HG02884 (cell line): ENCODE results near the gene LENEP.

ENCODE experiments used
- ATAC-seq: cut with Tn5 transposase; IDR thresholded peaks from one replicate; pipeline ENCODE4 v1.9.1; 2021; ENCODE audit warnings: mild to moderate bottlenecking, moderate library complexity; ENCODE audit not compliant: unreplicated experiment

LENEP gene

GRCh38 chr1:154998818-154999570, 5.6 kb downstream of the LENEP start:
- ATAC-seq, result no peak

DNA sequence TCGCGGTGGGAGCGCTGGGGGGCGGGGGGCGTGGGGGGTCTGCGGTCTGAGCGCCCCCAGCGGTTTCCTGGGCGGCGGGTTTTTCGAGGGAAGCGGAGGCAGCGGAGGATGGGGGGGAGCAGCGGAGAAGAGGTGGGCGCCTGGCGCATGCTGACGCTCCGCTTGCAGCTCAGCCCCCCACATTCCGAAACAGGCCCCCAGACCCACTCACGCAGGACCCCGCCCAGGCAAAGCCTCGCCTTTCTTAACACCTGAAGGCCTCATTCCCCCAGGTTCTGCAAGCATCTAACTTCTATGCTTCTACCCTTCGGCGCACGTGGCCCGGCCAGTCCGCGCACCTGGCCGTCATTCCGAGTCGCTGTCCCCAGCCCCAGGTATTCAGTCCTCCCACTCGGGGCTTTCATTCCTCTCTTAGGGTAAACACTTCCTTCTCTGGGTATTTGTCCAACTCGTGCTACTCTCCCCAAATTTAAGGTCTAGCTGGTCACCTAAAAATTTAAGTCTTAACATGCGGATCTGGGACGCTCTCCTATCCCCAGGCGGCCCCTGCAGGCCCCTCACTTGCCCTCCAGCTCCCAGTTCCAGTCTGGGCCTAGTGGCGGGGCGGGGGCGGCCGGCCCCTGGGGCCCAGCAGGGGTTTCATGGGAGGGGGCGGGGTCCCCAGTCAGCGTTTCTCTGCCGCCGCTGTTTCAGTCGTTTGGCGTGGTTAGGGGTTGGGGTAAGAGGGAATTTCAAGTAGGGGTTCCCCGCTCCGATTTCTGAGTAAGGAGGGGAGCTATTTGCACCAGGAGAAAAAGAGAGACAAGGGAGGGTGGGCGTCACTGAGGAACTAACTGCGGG, 6.4 kb downstream of the LENEP start:
- ATAC-seq, result no peak

- ATAC-seq, result no peak
Measured at GRCh38 chr1:155000411-155000725, 7.0 kb downstream of the LENEP start.

DNA sequence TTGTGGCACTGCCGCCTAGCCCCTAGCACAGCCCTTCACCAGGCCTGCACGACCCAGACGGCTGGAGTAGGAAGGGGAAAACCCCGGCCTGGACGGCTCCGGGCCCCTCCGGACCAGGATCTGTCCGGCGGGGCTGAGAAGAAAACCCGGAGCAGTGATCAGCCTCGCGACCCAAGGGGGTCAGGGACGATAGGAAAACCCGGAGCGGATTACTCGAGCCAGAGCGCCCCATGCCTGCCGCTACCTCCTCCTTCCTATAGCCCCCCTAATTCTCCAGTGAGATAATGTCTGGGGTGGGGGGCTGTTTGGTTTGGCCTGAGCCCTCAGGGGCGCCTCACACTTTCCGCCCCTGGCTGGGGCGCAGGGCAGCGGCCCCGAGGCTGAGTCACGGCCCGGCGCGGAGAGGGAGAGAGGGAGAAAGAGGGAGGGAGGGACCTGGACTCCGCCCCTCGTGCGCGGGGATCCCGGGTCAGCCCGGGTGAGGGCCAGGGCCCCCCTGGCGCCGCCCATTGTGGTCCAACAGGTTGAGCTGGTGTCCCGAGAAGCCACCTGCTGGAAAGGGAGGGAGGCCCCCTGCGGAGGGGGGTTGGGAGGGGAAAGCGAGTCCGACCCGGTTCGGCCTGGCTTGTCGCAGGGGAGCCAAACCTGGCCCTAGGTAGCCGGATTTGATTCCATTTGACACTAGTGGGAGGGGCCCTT, 7.5 kb downstream of the LENEP start:
- ATAC-seq, result peak; percentile 33

DNA sequence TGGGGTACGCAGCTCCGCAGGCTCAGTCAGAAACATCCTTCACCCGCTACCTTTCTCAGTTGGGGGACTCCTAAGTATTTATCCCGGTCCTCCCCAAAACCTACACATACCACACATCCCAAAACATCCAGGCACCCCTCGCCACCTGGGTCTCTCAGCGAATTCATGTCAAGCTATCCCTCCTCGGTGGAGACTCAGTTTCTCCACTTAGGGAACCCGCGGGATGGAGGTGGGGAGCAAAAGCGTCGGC, 8.0 kb downstream of the LENEP start:
- ATAC-seq, result no peak

DNA sequence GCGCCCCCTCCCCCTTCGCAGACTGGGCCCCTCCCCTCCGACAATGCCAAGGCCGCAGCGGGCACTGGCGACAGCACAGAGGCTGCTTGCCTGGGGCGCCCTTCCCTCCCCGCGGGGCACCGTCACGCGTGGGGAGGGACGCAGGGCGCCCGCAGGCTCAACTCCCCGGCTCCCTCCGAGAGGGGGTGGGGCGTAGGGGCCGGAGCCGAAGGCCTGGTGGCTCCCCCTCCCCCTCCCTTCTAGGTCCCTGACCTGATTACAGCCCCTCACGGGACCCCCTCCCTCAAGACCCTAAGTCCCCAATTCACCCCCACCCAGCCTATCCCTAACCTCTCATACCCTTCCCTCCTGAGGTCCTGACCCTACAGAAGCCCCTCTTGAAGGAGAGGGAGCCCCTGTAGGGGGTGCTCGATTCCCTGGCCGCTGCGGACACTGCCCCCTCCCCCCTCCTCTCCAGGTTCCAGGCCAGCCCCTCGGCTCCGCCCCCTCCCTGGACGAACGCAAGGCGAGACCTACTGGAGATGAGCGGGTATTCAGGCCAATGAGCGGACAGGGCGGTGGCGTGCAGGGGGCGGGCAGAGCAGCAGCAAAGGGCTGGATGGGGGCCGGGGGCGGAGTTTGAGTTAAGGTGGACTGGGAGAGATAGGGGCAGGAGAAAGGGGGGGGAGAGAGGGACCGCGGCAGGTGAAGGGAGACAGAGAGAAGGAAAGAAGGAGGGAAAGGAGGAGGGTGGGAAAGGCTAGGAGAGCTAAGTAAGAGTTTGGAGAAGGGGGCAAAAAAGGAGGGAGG, 8.5 kb downstream of the LENEP start:
- no peak for ATAC-seq

DNA sequence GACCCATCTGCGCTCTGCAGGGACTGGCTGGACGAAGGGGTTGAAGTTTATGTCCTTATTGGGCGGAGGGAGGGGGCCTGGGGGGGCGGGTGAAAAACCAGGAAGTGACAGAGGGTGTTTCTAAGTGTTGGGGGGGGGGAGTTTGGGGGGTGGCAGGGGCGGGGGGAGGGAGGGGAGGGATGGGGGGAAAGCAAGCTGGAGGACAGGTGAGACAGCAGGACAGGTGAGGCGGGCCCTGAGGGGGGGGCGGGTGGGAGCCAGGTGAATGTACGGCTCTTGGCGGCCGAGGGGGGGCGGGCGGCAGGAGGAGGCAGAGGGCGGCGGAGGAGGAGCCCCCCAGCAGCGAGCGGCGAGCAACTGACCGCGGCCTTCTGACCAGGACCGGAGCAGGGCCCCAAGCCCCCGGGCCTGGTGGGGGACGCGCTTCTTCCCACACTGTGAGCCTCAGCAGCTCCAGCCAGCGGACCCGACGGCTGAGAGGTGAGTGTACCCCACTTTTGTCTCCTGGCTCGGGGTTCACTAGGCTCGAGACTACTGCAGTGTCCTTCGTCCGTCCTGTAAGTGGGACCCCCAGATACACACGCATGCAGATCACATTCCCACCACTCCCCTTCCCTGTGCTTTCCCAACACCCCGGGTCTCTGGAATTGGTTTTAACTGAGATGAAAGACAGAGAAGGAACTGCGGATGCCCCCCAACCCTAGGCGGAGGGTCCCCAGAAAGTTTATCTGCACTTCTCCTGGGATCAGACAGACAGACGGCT, 9.3 kb downstream of the LENEP start, which contains the start of gene ZBTB7B:
Gene ZBTB7B, plus strand, starts transcription at position 339 of the 763 bp plus-strand sequence. CDS start 11,859 bp downstream, outside the sequence.
- ATAC-seq, result no peak

- no peak for ATAC-seq
Measured at GRCh38 chr1:155003227-155003765, 9.9 kb downstream of the LENEP start.

DNA sequence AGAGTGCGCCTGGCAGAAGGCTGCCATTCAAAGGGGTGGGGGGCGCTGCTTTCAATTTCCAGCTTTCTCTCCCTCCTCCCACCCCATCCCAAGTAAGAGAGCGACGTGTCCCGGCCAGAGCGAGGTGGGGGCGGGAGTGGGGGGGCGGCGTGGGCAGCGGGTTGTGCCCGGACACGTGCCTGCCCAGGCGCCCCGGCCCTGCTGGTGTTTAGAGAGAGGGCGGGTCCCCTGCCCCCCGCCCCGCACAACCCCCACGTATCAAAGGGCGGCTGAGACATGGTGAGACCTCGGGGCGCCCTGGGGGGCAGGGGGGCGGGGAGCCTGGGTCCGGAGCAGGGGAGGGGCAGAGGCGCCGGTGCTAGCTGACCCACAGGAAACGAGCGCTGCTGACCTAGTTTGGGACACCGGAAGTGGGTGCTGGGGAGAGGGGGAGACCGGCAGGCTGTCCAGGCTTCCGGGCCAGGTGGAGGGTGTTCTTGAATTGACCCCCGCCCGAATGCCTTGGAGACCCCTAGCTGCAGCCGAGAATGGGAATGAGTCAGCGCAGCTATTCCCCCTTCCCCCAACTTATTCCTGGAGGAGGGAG, 10.5 kb downstream of the LENEP start:
- ATAC-seq, result no peak

GRCh38 chr1:155004352-155005075, 11.1 kb downstream of the LENEP start:
- no peak for ATAC-seq

DNA sequence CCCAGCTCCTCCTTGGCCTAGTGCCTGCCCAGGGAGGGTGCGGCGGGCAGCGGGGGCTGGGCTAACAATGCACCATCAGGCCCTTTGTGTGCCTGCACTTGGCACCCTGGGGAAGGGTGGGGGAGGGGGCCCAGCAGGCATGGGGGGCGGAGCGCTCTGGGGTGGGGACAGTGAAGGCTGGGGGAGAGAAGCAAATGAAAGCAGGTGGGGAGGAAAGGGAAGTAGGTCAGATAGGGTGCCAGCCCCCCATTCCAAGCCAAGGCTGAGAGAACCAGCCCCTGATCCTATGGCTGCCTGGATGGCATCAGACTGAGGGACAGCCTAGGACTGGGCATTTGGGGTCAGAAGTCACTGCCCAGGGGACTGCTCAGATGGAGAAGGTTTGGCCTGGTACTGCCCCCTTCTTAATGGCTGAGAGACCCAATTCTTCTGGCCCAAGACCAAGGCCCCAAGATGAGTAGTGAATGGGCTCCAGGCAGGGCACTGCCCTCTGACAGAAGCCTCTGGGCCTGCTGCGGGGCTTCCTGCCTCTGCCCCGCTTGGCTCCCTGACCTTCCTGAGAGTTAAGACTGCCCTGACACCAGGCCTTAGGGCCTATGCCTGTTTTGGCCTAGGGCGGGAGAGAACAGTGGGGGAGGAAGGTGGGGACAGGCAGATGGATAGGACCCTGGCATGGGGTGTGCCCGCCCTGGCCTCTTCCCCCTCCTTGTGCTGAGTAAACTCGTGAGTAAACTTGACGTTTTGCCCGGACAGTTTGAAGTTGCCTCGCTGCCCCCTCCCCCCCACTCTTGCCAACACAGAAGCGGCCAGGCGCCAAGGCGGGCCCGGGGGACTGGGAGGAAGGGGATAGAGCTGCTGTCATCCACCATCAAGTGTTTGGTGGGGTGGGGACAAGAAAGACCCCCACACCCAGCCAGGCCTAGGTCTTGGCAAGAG, 12.0 kb downstream of the LENEP start:
- ATAC-seq, result no peak

GRCh38 chr1:155006601-155007101, 13.3 kb downstream of the LENEP start:
- no peak for ATAC-seq

DNA sequence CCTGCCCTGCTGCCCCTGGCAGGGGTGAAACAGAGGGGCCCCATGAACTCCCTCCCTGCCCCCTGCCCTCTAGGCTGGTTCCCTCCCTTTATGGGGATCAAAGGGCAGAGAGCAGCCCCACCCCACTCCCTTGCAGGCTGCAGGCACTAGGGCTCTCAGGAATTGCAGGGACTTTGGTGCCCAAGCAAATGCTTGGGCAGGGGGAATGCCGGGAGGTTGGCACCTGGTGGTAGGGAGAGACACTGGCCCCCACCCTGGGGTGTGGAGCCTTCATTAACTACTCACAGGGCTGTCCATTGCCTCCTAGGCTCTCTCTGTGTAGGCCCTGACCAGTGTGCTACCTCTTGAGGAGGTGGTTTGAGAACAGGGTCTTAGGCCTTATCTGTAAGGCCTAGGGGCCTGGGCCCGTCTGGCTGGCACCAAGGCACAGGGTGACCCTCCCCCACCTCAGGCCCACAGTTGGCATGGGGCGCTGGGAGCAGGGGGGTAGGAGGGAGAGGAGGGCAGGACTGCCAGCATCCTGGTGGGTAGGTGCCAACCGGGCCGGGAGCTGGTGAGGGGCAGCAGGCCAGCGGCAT, 14.0 kb downstream of the LENEP start:
- no peak for ATAC-seq

DNA sequence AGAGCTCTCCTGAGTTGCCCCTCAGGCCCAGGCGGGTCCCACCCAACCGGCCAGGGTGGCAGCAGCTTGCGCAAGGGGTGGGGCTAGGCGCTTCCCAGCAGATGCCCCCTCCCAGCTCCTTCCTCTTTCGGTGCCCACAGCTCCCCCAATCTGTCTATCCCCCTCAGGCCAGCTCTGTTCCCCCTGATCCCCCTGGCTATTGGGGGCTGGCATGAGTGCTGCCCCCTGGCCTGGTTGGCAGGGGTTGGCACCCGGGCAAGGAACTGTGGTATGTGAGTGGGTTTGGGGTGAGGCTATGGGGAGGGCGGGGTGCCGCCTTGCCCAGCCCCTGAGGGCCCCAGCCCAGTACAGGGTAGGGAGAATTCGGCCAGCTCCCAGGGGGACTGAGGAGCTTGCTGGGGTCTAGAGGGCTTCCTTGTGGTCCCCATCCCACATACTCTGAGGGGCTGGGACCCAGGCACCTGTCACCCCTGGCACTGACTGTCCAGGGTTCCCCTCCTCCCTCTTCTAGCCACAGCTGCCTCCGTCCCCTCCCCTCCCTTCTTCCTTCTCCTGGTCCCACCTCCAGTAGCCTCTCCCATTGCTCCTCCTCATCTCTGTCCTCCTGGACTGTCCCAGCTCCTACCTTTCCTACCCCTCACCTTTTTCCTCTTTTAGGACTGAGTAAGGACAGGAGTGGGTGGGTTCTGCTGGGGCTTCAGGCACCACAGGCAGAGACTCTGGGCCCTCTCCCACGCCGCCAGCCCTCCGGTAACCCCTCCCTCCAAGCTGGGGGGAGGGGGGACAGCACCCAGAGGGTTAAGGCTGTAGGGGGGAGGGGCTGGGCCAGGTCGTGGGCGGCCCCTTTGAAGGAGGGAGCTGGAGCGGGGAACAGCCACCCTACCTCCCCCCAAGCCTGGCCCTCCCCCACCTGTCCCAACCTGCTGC, 14.9 kb downstream of the LENEP start:
- no peak for ATAC-seq

GRCh38 chr1:155009221-155009711, 15.9 kb downstream of the LENEP start:
- ATAC-seq, result no peak

GRCh38 chr1:155009742-155010141, 16.4 kb downstream of the LENEP start:
- ATAC-seq, result no peak
